ENCODE data around the gene EIF3J. TPM values are rescaled to one million over a fixed set of nuclear protein-coding genes. Genes with fewer than 3 reads are reported as not detected.
"Not testable (repeated sequence)": the region's sequence is repeated elsewhere in the genome, so short reads cannot be mapped to it uniquely, and the experiment has no call there.

EIF3J gene
- total RNA-seq, 1 donor from 2014 or later = 60.6 TPM

GRCh38 chr15:44554934-44555723 lies 18.2 kb downstream of the EIF3J start:
- TF ChIP-seq CTCF (IDR thresholded peaks at IDR 0.05) = no peak
- Histone ChIP-seq H3K4me3 (no peak overlapping the region), H3K27me3 (ENCODE audit: low read depth) (no peaks in the 10 kb centered on the region), H3K27ac (no peak overlapping the region), H3K9me3 (no peaks in the 10 kb centered on the region), H3K36me3 (peaks cover 95% of the 10 kb centered on the region), H3K4me1 (peaks cover 6% of the 10 kb centered on the region)
- DNase-seq = no peak
- intact Hi-C loops (cut with DNase I) = no loop called here
- ATAC-seq = no peak

- ATAC-seq; H3K4me1 ChIP-seq; H3K27me3 ChIP-seq (ENCODE audit: low read depth); H3K27ac ChIP-seq; intact Hi-C loops (cut with DNase I); H3K9me3 ChIP-seq; DNase-seq; H3K4me3 ChIP-seq: not testable (repeated sequence)
- H3K36me3 ChIP-seq = peaks cover 100% of the 10 kb centered on the region
Observed at GRCh38 chr15:44560926-44561325, 24.0 kb downstream of the EIF3J start.

GRCh38 chr15:44565387-44566154 lies 28.6 kb downstream of the EIF3J start:
- no peaks in the 10 kb centered on the region for H3K9me3 ChIP-seq
- no peaks in the 10 kb centered on the region for H3K4me1 ChIP-seq
- no peaks in the 10 kb centered on the region for H3K27me3 ChIP-seq (ENCODE audit: low read depth)
- peaks cover 100% of the 10 kb centered on the region for H3K36me3 ChIP-seq
- H3K4me3 ChIP-seq = no peak overlapping the region
- no peak for TF ChIP-seq CTCF (IDR thresholded peaks at IDR 0.05)
- no peak overlapping the region for H3K27ac ChIP-seq
- ATAC-seq (no peak), DNase-seq (no peak)
- intact Hi-C loops (cut with DNase I) = no loop called here

GRCh38 chr15:44566155-44566540 lies 29.2 kb downstream of the EIF3J start:
- Histone ChIP-seq H3K4me1 (no peaks in the 10 kb centered on the region), H3K27me3 (ENCODE audit: low read depth) (no peaks in the 10 kb centered on the region), H3K4me3 (no peak overlapping the region), H3K36me3 (peaks cover 100% of the 10 kb centered on the region), H3K27ac (no peak overlapping the region), H3K9me3 (no peaks in the 10 kb centered on the region)
- ATAC-seq = no peak
- no peak for TF ChIP-seq CTCF (IDR thresholded peaks at IDR 0.05)
- DNase-seq = no peak
- intact Hi-C loops (cut with DNase I) = no loop called here

- Histone ChIP-seq H3K27me3 (ENCODE audit: low read depth) (no peaks in the 10 kb centered on the region), H3K9me3 (no peaks in the 10 kb centered on the region), H3K27ac (no peak overlapping the region), H3K4me3 (no peak overlapping the region), H3K36me3 (peaks cover 100% of the 10 kb centered on the region), H3K4me1 (no peaks in the 10 kb centered on the region)
- intact Hi-C loops (cut with DNase I) = no loop called here
- no peak for DNase-seq
- ATAC-seq = no peak
- TF ChIP-seq CTCF (IDR thresholded peaks at IDR 0.05) = no peak
Observed at GRCh38 chr15:44568338-44568737, 31.4 kb downstream of the EIF3J start.

- peaks cover 98% of the 10 kb centered on the region for H3K36me3 ChIP-seq
- DNase-seq = no peak
- H3K27ac ChIP-seq = no peak overlapping the region
- no peaks in the 10 kb centered on the region for H3K4me1 ChIP-seq
- no peak overlapping the region for H3K4me3 ChIP-seq
- TF ChIP-seq CTCF (IDR thresholded peaks at IDR 0.05) = no peak
- H3K27me3 ChIP-seq (ENCODE audit: low read depth) = no peaks in the 10 kb centered on the region
- no peaks in the 10 kb centered on the region for H3K9me3 ChIP-seq
- no peak for ATAC-seq
- intact Hi-C loops (cut with DNase I) = no loop called here
Observed at GRCh38 chr15:44569316-44569715, 32.4 kb downstream of the EIF3J start.

Data from lower lobe of right lung (tissue), 2 donors.